ENCODE measurements around the gene B3GNT7. TPM values are rescaled to one million over a fixed set of nuclear protein-coding genes. Genes with fewer than 3 reads are reported as not detected.
A peak's percentile ranks its signal among the peaks of the same experiment; 100 is the strongest.

Gene B3GNT7
- total RNA-seq, 1 donor from 2014 or later, result 1.6 TPM

GRCh38 chr2:231383416-231384108, 11.9 kb upstream of the B3GNT7 start:
- DNase-seq (ENCODE audit: low spot score), result no peak
- ATAC-seq, result no peak

- ATAC-seq (no peak), DNase-seq (ENCODE audit: low spot score) (no peak)
Observed at GRCh38 chr2:231384109-231384435, 11.4 kb upstream of the B3GNT7 start.

GRCh38 chr2:231384970-231385369, 10.5 kb upstream of the B3GNT7 start:
- no peak for ATAC-seq

GRCh38 chr2:231385429-231385828, 10.1 kb upstream of the B3GNT7 start:
- peak; percentile 92 for ATAC-seq
- peak; percentile 62 for DNase-seq (ENCODE audit: low spot score)

More at GRCh38 chr2:231384970-231385369, 10.5 kb upstream of the B3GNT7 start:
- DNase-seq (ENCODE audit: low spot score), result no peak

- DNase-seq (ENCODE audit: low spot score), result no peak
- no peak for ATAC-seq
Observed at GRCh38 chr2:231386446-231386845, 9.1 kb upstream of the B3GNT7 start.

GRCh38 chr2:231387904-231388724, 7.4 kb upstream of the B3GNT7 start:
- peak; percentile 8 for ATAC-seq
- DNase-seq (ENCODE audit: low spot score), result no peak

- no peak for DNase-seq (ENCODE audit: low spot score)
- no peak for ATAC-seq
Observed at GRCh38 chr2:231388725-231389346, 6.7 kb upstream of the B3GNT7 start.

- ATAC-seq (no peak), DNase-seq (ENCODE audit: low spot score) (no peak)
Observed at GRCh38 chr2:231390667-231391066, 4.8 kb upstream of the B3GNT7 start.

- DNase-seq (ENCODE audit: low spot score) (no peak), ATAC-seq (no peak)
Observed at GRCh38 chr2:231391981-231392380, 3.5 kb upstream of the B3GNT7 start.

GRCh38 chr2:231392431-231393148, 2.9 kb upstream of the B3GNT7 start:
- DNase-seq (ENCODE audit: low spot score) (no peak), ATAC-seq (no peak)

- DNase-seq (ENCODE audit: low spot score) (no peak), ATAC-seq (no peak)
Observed at GRCh38 chr2:231393149-231394131, 2.1 kb upstream of the B3GNT7 start.

- ATAC-seq, result no peak
- DNase-seq (ENCODE audit: low spot score), result no peak
Observed at GRCh38 chr2:231394211-231395141, 1.0 kb upstream of the B3GNT7 start.

GRCh38 chr2:231396058-231396821, 730 bp downstream of the B3GNT7 start:
- ATAC-seq, result no peak

GRCh38 chr2:231397011-231397927, 1.8 kb downstream of the B3GNT7 start:
- no peak for ATAC-seq

More at GRCh38 chr2:231396058-231396821, 730 bp downstream of the B3GNT7 start:
- DNase-seq (ENCODE audit: low spot score), result no peak

GRCh38 chr2:231397928-231398294, 2.4 kb downstream of the B3GNT7 start:
- ATAC-seq, result no peak
- no peak for DNase-seq (ENCODE audit: low spot score)

More at GRCh38 chr2:231397011-231397927, 1.8 kb downstream of the B3GNT7 start:
- DNase-seq (ENCODE audit: low spot score), result no peak

GRCh38 chr2:231398585-231398984, 3.1 kb downstream of the B3GNT7 start:
- DNase-seq (ENCODE audit: low spot score), result no peak
- ATAC-seq, result no peak
